ENCODE measurements around the gene LRRC55. TPM values are rescaled to one million over a fixed set of nuclear protein-coding genes. Genes with fewer than 3 reads are reported as not detected.

LRRC55 gene
- total and polyA plus RNA-seq, 2 donors (not counting 3 experiments of a cell fraction or from before 2014, with no cell fraction given) = not detected

DNA sequence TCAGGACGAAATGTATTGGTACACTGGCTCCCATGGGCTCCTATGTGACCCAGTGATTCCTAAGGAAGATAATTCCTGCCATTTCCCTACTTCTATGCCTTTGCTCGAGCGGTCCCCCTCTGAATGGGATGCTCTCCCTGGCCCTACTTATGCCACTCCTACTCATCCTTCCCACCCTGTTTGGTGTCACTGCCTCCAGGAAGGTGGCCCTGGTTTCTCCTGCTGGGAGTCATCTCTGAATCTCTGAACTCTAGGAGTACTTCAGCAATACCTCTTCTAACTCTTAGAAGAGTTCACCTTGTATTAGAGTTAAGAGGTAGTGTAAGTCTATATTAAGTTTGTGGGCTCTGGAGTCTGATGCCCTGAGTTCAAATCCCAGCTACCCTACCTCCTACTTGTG lies 35.5 kb upstream of the LRRC55 start:
- H3K4me2 ChIP-seq (ENCODE audit: insufficient read depth, low read length) = no peak overlapping the region
- POLR2A ChIA-PET = no interaction called here
- H2AFZ ChIP-seq (ENCODE audit: low read depth, low read length) = no peak overlapping the region
- H3K9me1 ChIP-seq (replicated peaks; ENCODE audit: control insufficient read depth, extremely low read depth, insufficient read depth, low read length) = no peaks in the 10 kb centered on the region
- no peaks in the 10 kb centered on the region for H3K9me3 ChIP-seq (replicated peaks; ENCODE audit: control insufficient read depth, insufficient read depth, low read length)
- no peaks in the 10 kb centered on the region for H4K20me1 ChIP-seq (replicated peaks; ENCODE audit: control insufficient read depth, extremely low read depth, insufficient read depth, low read length)
- CTCF ChIA-PET = no interaction called here
- intact Hi-C loops (cut with micrococcal nuclease) = no loop called here
- H3K4me3 ChIP-seq (replicated peaks in 1 of 3; ENCODE audit: insufficient read depth in 1 of 3, low read depth in 1 of 3, low read length in 3 of 3) = no peak overlapping the region
- DNase-seq (ENCODE audit: low read depth, low spot score) (no peak), FAIRE-seq (no peak)
- BruUV-seq (replicated peaks) = no TSS peak
- no peaks in the 10 kb centered on the region for H3K4me1 ChIP-seq (ENCODE audit: control insufficient read depth, extremely low read depth, insufficient read depth, low read length)
- H3K36me3 ChIP-seq (ENCODE audit: control insufficient read depth in 2 of 2, extremely low read depth in 1 of 2, insufficient read depth in 2 of 2, low read length in 2 of 2) = no peaks in the 10 kb centered on the region
- dilution Hi-C loops (cut with MboI; ENCODE audit: extremely low pct_ligation_motif_present, low sequenced_read_pairs) = no loop called here
- no peak for TF ChIP-seq FOS (IDR thresholded peaks at IDR 0.05; ENCODE audit: borderline replicate concordance, insufficient read depth, low read length)
- TF ChIP-seq JUN (IDR thresholded peaks at IDR 0.05; ENCODE audit: borderline replicate concordance, insufficient read depth, insufficient read length, low read depth) = no peak
- TF ChIP-seq EZH2 (IDR thresholded peaks at IDR 0.05; ENCODE audit: borderline replicate concordance, low read depth, low read length, severe bottlenecking) = no peak
- no peak for TF ChIP-seq GATA2 (IDR thresholded peaks at IDR 0.05; ENCODE audit: insufficient read depth, insufficient read length, low read depth, low read length)
- TF ChIP-seq, protein P1, sequence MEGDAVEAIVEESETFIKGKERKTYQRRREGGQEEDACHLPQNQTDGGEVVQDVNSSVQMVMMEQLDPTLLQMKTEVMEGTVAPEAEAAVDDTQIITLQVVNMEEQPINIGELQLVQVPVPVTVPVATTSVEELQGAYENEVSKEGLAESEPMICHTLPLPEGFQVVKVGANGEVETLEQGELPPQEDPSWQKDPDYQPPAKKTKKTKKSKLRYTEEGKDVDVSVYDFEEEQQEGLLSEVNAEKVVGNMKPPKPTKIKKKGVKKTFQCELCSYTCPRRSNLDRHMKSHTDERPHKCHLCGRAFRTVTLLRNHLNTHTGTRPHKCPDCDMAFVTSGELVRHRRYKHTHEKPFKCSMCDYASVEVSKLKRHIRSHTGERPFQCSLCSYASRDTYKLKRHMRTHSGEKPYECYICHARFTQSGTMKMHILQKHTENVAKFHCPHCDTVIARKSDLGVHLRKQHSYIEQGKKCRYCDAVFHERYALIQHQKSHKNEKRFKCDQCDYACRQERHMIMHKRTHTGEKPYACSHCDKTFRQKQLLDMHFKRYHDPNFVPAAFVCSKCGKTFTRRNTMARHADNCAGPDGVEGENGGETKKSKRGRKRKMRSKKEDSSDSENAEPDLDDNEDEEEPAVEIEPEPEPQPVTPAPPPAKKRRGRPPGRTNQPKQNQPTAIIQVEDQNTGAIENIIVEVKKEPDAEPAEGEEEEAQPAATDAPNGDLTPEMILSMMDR (IDR thresholded peaks at IDR 0.05; ENCODE audit: extremely low read depth in 1 of 2, insufficient read depth in 1 of 2, low read depth in 1 of 2, low read length in 2 of 2) = no peak
- no peak for TF ChIP-seq POLR2A (IDR thresholded peaks at IDR 0.05; ENCODE audit: low read depth, low read length)
- no peak for TF ChIP-seq POLR2AphosphoS5 (IDR thresholded peaks at IDR 0.05; ENCODE audit: insufficient read depth, low read depth, low read length)
- TF ChIP-seq, protein P2, sequence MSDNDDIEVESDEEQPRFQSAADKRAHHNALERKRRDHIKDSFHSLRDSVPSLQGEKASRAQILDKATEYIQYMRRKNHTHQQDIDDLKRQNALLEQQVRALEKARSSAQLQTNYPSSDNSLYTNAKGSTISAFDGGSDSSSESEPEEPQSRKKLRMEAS (IDR thresholded peaks at IDR 0.05; ENCODE audit: insufficient read depth, insufficient read length) = no peak
- TF ChIP-seq MYC (IDR thresholded peaks at IDR 0.05; ENCODE audit: low read depth, low read length) = no peak
- H3K79me2 ChIP-seq (ENCODE audit: control insufficient read depth, insufficient read depth, low read length) = no peaks in the 10 kb centered on the region
- no peak overlapping the region for H3K9ac ChIP-seq (replicated peaks; ENCODE audit: extremely low read depth, insufficient read depth, low read length)
- H3K27ac ChIP-seq (ENCODE audit: insufficient read depth, low read depth, low read length) = no peak overlapping the region
- no peaks in the 10 kb centered on the region for H3K27me3 ChIP-seq (ENCODE audit: control insufficient read depth in 2 of 2, insufficient read depth in 2 of 2, low read length in 2 of 2)

Measured in endothelial cell of umbilical vein (primary cell).